SK-N-SH treated with all-trans-retinoic acid at 6 μM for 48 hours (cell line): ENCODE measurements around the gene RASGRF2.

Source experiments
- ARNTL ChIP-seq: fragments of 450-650 bp; formaldehyde crosslinking; IDR thresholded peaks from 2 replicates; pipeline ENCODE4 v1.5.0; 2020; ENCODE audit warnings: low read depth, mild to moderate bottlenecking, moderate library complexity, borderline replicate concordance
- CSDC2 ChIP-seq: fragments of 250-450 bp; sonication (Bioruptor Pico); IDR thresholded peaks from 2 replicates; pipeline ENCODE4 v1.5.0; 2020; ENCODE audit warnings: mild to moderate bottlenecking, moderate library complexity
- GLIS3 ChIP-seq: fragments of 250-450 bp; sonication (Bioruptor Pico); IDR thresholded peaks from 2 replicates; pipeline ENCODE4 v1.5.0; 2020; ENCODE audit warnings: mild to moderate bottlenecking, moderate library complexity
- ISL1 ChIP-seq: fragments of 250-450 bp; sonication (Bioruptor Pico); IDR thresholded peaks from 2 replicates; pipeline ENCODE4 v2.1.2; 2022; ENCODE audit warnings: mild to moderate bottlenecking, moderate library complexity
- PPARA ChIP-seq: fragments of 250-450 bp; sonication (Bioruptor Pico); IDR thresholded peaks from 2 replicates; pipeline ENCODE4 v1.5.0; 2020; ENCODE audit warnings: mild to moderate bottlenecking, borderline replicate concordance
- SNAI2 ChIP-seq: fragments of 250-450 bp; sonication (Bioruptor Pico); IDR thresholded peaks from 2 replicates; pipeline ENCODE4 v1.5.0; 2020; ENCODE audit warnings: mild to moderate bottlenecking, moderate library complexity
- ZC3H10 ChIP-seq: fragments of 250-450 bp; sonication (Bioruptor Pico); IDR thresholded peaks from 2 replicates; pipeline ENCODE4 v1.5.1; 2021; ENCODE audit warnings: mild to moderate bottlenecking, moderate library complexity
- ZFP3 ChIP-seq: fragments of 250-450 bp; sonication (Bioruptor Pico); IDR thresholded peaks from 2 replicates; pipeline ENCODE4 v1.5.0; 2020; ENCODE audit warnings: mild to moderate bottlenecking, moderate library complexity
- ZNF565 ChIP-seq: fragments of 450-650 bp; formaldehyde crosslinking; conservative IDR thresholded peaks from 2 replicates; pipeline ENCODE4 v1.5.0; 2020; ENCODE audit warnings: low read depth, mild to moderate bottlenecking, moderate library complexity
- ZNF70 ChIP-seq: fragments of 450-650 bp; formaldehyde crosslinking; IDR thresholded peaks from 2 replicates; pipeline ENCODE4 v1.5.0; 2020; ENCODE audit warnings: mild to moderate bottlenecking, moderate library complexity
- TF ChIP-seq, protein P1 (sequence below): fragments of 250-450 bp; sonication (Bioruptor Pico); IDR thresholded peaks from 2 replicates; pipeline ENCODE4 v1.8.0; 2020; ENCODE audit warnings: mild to moderate bottlenecking, moderate library complexity, borderline replicate concordance
- TF ChIP-seq, protein P2 (sequence below): fragments of 250-450 bp; sonication (Bioruptor Pico); IDR thresholded peaks from 2 replicates; pipeline ENCODE4 v1.5.1; 2021; ENCODE audit warnings: mild to moderate bottlenecking, moderate library complexity

GRCh38 chr5:81268521-81269196, 308.5 kb downstream of the RASGRF2 start:
- TF ChIP-seq ARNTL (CRISPR knock-in tag) (no peak), CSDC2 (CRISPR knock-in tag) (no peak), ZFP3 (CRISPR knock-in tag) (no peak), ISL1 (CRISPR knock-in tag) (peak; percentile 90), GLIS3 (no peak), ZNF565 (CRISPR knock-in tag) (no peak), PPARA (CRISPR knock-in tag) (no peak), ZC3H10 (CRISPR knock-in tag) (no peak), SNAI2 (CRISPR knock-in tag) (no peak), ZNF70 (no peak)
- TF ChIP-seq, protein P1, sequence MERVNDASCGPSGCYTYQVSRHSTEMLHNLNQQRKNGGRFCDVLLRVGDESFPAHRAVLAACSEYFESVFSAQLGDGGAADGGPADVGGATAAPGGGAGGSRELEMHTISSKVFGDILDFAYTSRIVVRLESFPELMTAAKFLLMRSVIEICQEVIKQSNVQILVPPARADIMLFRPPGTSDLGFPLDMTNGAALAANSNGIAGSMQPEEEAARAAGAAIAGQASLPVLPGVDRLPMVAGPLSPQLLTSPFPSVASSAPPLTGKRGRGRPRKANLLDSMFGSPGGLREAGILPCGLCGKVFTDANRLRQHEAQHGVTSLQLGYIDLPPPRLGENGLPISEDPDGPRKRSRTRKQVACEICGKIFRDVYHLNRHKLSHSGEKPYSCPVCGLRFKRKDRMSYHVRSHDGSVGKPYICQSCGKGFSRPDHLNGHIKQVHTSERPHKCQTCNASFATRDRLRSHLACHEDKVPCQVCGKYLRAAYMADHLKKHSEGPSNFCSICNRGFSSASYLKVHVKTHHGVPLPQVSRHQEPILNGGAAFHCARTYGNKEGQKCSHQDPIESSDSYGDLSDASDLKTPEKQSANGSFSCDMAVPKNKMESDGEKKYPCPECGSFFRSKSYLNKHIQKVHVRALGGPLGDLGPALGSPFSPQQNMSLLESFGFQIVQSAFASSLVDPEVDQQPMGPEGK (CRISPR knock-in tag), result no peak
- TF ChIP-seq, protein P2, sequence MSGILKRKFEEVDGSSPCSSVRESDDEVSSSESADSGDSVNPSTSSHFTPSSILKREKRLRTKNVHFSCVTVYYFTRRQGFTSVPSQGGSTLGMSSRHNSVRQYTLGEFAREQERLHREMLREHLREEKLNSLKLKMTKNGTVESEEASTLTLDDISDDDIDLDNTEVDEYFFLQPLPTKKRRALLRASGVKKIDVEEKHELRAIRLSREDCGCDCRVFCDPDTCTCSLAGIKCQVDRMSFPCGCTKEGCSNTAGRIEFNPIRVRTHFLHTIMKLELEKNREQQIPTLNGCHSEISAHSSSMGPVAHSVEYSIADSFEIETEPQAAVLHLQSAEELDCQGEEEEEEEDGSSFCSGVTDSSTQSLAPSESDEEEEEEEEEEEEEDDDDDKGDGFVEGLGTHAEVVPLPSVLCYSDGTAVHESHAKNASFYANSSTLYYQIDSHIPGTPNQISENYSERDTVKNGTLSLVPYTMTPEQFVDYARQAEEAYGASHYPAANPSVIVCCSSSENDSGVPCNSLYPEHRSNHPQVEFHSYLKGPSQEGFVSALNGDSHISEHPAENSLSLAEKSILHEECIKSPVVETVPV, result no peak
